ENCODE data around the gene BRIP1.
"Not testable (repeated sequence)": the region's sequence is repeated elsewhere in the genome, so short reads cannot be mapped to it uniquely, and the experiment has no call there.

- TF ChIP-seq EZH2 (IDR thresholded peaks at IDR 0.05; ENCODE audit: insufficient read depth, poor library complexity, severe bottlenecking); EZH2phosphoT487 (IDR thresholded peaks at IDR 0.05; ENCODE audit: insufficient read depth, low read depth): not testable (repeated sequence)
These were observed 89.2 kb downstream of the BRIP1 start for GRCh38 chr17:61774087-61774486.

Measured in GM23248 (cell line).